MM.1S (cell line): ENCODE data around the gene CD101.

ENCODE experiments used
- DNase-seq: peaks from one replicate; pipeline ENCODE4 v3.0.0-alpha.2; 2015
- H2AFZ ChIP-seq: fragments of 300-600 bp; sonication (generic); 2 replicates; pipeline ENCODE4 v1.6.0; 2016; ENCODE audit warnings: antibody characterized with exemption, low read length
- H3F3A ChIP-seq: fragments of 300-600 bp; sonication (generic); 2 replicates; pipeline ENCODE4 v1.6.1; 2016; ENCODE audit warnings: mild to moderate bottlenecking, antibody characterized with exemption, low read length, moderate library complexity, mixed read lengths; ENCODE audit not compliant: insufficient read depth
- H3K27ac ChIP-seq: fragments of 300-600 bp; sonication (generic); 2 replicates; pipeline ENCODE4 v1.5.1; 2016; ENCODE audit warnings: mild to moderate bottlenecking, low read length
- H3K27me3 ChIP-seq: fragments of 300-600 bp; sonication (generic); replicated peaks from 2 replicates; pipeline ENCODE4 v1.6.0; 2016; ENCODE audit warnings: low read length; ENCODE audit not compliant: insufficient read depth
- H3K36me3 ChIP-seq: fragments of 300-600 bp; sonication (generic); replicated peaks from 2 replicates; pipeline ENCODE4 v1.6.1; 2016; ENCODE audit warnings: mild to moderate bottlenecking, low read length, mixed read lengths; ENCODE audit not compliant: insufficient read depth
- H3K4me1 ChIP-seq: fragments of 300-600 bp; sonication (generic); 2 replicates; pipeline ENCODE4 v1.6.1; 2016; ENCODE audit warnings: low read length, mixed read lengths
- H3K4me2 ChIP-seq: fragments of 300-600 bp; sonication (generic); 2 replicates; pipeline ENCODE4 v1.6.0; 2016; ENCODE audit warnings: low read depth, low read length
- H3K4me3 ChIP-seq: fragments of 300-600 bp; sonication (generic); 2 replicates; pipeline ENCODE4 v1.5.1; 2016; ENCODE audit warnings: low read length, mixed read lengths
- H3K79me2 ChIP-seq: fragments of 300-600 bp; sonication (generic); 2 replicates; pipeline ENCODE4 v1.6.1; 2016; ENCODE audit warnings: mixed run types, low read length, mixed read lengths
- H3K9ac ChIP-seq: fragments of 300-600 bp; sonication (generic); 2 replicates; pipeline ENCODE4 v1.6.1; 2016; ENCODE audit warnings: low read length, mixed read lengths
- H3K9me2 ChIP-seq: fragments of 300-600 bp; sonication (generic); replicated peaks from 2 replicates; pipeline ENCODE4 v1.6.1; 2016; ENCODE audit warnings: mild to moderate bottlenecking, low read length, mixed read lengths; ENCODE audit not compliant: insufficient read depth
- H3K9me3 ChIP-seq: fragments of 300-600 bp; sonication (generic); replicated peaks from 2 replicates; pipeline ENCODE4 v1.6.1; 2016; ENCODE audit warnings: mild to moderate bottlenecking, low read length, mixed read lengths; ENCODE audit not compliant: insufficient read depth
- H4K20me1 ChIP-seq: fragments of 300-600 bp; sonication (generic); 2 replicates; pipeline ENCODE4 v1.6.1; 2016; ENCODE audit warnings: mild to moderate bottlenecking, low read length, moderate library complexity, mixed read lengths; ENCODE audit not compliant: insufficient read depth
- CTCF ChIP-seq: fragments of 300-600 bp; sonication (generic); IDR thresholded peaks from 2 replicates; pipeline ENCODE4 v1.5.1; 2016; ENCODE audit warnings: antibody characterized with exemption, low read length, mixed read lengths
- EZH2 ChIP-seq: fragments of 300-600 bp; sonication (generic); optimal IDR thresholded peaks from 2 replicates; pipeline ENCODE3; 2017; ENCODE audit warnings: low read depth, mild to moderate bottlenecking, antibody characterized with exemption, low read length, mixed read lengths
- EZH2phosphoT487 ChIP-seq: fragments of 300-600 bp; sonication (generic); IDR thresholded peaks from 2 replicates; pipeline ENCODE4 v1.6.1; 2018; ENCODE audit warnings: antibody characterized with exemption, low read length

The CD101 gene

DNA sequence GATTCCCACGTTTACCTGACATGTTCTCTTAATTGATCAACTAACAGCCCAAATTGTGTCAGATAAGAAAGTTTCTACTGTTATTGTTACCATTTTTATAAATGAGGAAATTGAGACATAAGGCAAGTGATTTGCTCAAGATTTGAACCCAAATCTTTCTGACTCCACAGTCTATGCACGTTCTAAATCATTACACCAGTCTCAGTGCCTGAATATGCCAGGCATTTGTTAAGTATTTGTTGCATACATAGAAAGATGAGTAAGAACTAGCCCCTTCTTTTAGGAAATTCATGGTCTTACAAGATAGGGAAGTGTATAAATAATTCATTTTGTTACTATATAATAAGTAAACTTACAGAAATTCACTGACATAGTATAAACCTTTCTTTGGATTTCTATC lies 7.1 kb upstream of the CD101 start:
- H3K36me3 ChIP-seq, result no peaks in the 10 kb centered on the region
- H2AFZ ChIP-seq, result no peak overlapping the region
- TF ChIP-seq CTCF, result no peak
- no peak for TF ChIP-seq EZH2
- no peaks in the 10 kb centered on the region for H3F3A ChIP-seq
- H3K4me3 ChIP-seq, result no peak overlapping the region
- H3K4me1 ChIP-seq, result no peaks in the 10 kb centered on the region
- no peaks in the 10 kb centered on the region for H3K27me3 ChIP-seq
- H3K9me2 ChIP-seq, result no peaks in the 10 kb centered on the region
- no peak overlapping the region for H3K9ac ChIP-seq
- no peak overlapping the region for H3K27ac ChIP-seq
- H3K4me2 ChIP-seq, result no peak overlapping the region
- H3K9me3 ChIP-seq, result no peaks in the 10 kb centered on the region
- DNase-seq, result no peak
- H4K20me1 ChIP-seq, result no peaks in the 10 kb centered on the region
- H3K79me2 ChIP-seq, result no peaks in the 10 kb centered on the region

DNA sequence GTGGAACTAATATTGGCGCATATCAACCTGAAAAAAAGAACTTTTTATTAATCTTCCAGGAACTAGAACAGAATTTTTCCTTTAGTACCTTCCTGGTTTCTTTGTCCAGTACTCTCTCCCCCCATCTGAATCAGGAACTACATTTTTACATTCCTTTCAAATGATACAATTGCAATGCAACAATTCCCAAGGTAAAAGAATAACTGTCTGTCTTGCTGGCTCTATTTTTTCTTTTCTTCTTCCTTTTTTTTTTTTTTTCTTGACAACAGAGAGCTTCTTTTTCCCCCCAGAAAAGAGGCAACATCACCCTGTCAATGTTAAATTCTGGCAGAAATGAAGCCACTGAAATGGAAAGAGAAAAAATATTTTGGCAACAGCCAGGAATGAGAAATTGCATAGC lies 4.5 kb upstream of the CD101 start:
- Histone ChIP-seq H3K9me3 (no peaks in the 10 kb centered on the region), H3K36me3 (no peaks in the 10 kb centered on the region), H3K27ac (no peak overlapping the region), H2AFZ (no peak overlapping the region), H3K9ac (no peak overlapping the region), H3F3A (no peaks in the 10 kb centered on the region), H3K4me1 (no peaks in the 10 kb centered on the region), H3K4me3 (no peak overlapping the region), H3K4me2 (no peak overlapping the region), H3K27me3 (no peaks in the 10 kb centered on the region), H3K79me2 (no peaks in the 10 kb centered on the region), H3K9me2 (no peaks in the 10 kb centered on the region), H4K20me1 (no peaks in the 10 kb centered on the region)
- DNase-seq, result no peak
- TF ChIP-seq EZH2phosphoT487 (no peak), EZH2 (no peak), CTCF (no peak)

- no peak for TF ChIP-seq EZH2phosphoT487
- no peak for TF ChIP-seq EZH2
- no peak for TF ChIP-seq CTCF
- Histone ChIP-seq H3K27ac (no peak overlapping the region), H3K4me1 (no peaks in the 10 kb centered on the region), H2AFZ (no peak overlapping the region), H3K9ac (no peak overlapping the region), H4K20me1 (no peaks in the 10 kb centered on the region), H3K4me3 (no peak overlapping the region), H3K27me3 (no peaks in the 10 kb centered on the region), H3K9me3 (no peaks in the 10 kb centered on the region), H3K9me2 (no peaks in the 10 kb centered on the region), H3F3A (no peaks in the 10 kb centered on the region), H3K36me3 (no peaks in the 10 kb centered on the region), H3K79me2 (no peaks in the 10 kb centered on the region), H3K4me2 (no peak overlapping the region)
- DNase-seq, result no peak
Observed at GRCh38 chr1:116997636-116998035, 3.9 kb upstream of the CD101 start.
